Endothelial cell of umbilical vein (primary cell): ENCODE data around the gene TMEM106C. TPM values are rescaled to one million over a fixed set of nuclear protein-coding genes. Genes with fewer than 3 reads are reported as not detected.

Source experiments
- BruUV-seq: library from RNA; stranded (reverse); fragments of 400-500 nt; replicated peaks from 2 replicates; lab custom pipeline; 2021; lab: Mats Ljungman, UMichigan
- CTCF ChIA-PET: fragments of 300-600, 350-600 bp; sonication (Branson Sonifier 250); formaldehyde crosslinking; loops from one replicate; lab custom pipeline; 2021; ENCODE audit warnings: antibody characterized with exemption, inconsistent platforms; lab: Charles Lee
- POLR2A ChIA-PET: fragments of 300-600, 350-600 bp; sonication (Branson Sonifier 250); formaldehyde crosslinking; loops from one replicate; lab custom pipeline; 2021; ENCODE audit warnings: antibody characterized with exemption, inconsistent platforms; lab: Charles Lee
- DNase-seq: peaks from one replicate; pipeline ENCODE4 v3.0.0-alpha.2; 2011; ENCODE audit warnings: low read depth, low spot score
- FAIRE-seq: peaks from 2 replicates; lab custom pipeline; 2011; peaks lifted over from hg19 to GRCh38; lab: Jason Lieb, UNC
- H2AFZ ChIP-seq: 2 replicates; pipeline ENCODE4 v1.6.0; 2012; ENCODE audit warnings: low read depth, low read length, control low read depth, inconsistent platforms
- H3K27ac ChIP-seq: 2 replicates; pipeline ENCODE4 v1.5.1; 2011; ENCODE audit warnings: low read depth, mild to moderate bottlenecking, control low read depth, low read length, moderate library complexity; ENCODE audit not compliant: insufficient read depth
- H3K27me3 ChIP-seq, 2 experiments: 2 replicates each; pipeline versions ENCODE4 v1.6.0 to v1.6.1; 2011; ENCODE audit warnings: low read length in 2 of 2, mixed read lengths in 1 of 2; ENCODE audit not compliant: control insufficient read depth in 2 of 2, insufficient read depth in 2 of 2
- H3K36me3 ChIP-seq, 2 experiments: 2 replicates in 1 of 2; 3 replicates in 1 of 2; pipeline ENCODE4 v1.5.1; 2011; ENCODE audit warnings: low read length in 2 of 2, mild to moderate bottlenecking in 1 of 2, moderate library complexity in 1 of 2; ENCODE audit not compliant: control insufficient read depth in 2 of 2, insufficient read depth in 2 of 2; ENCODE audit errors: extremely low read depth in 1 of 2
- H3K4me1 ChIP-seq: 3 replicates; pipeline ENCODE4 v1.5.1; 2011; ENCODE audit warnings: mild to moderate bottlenecking, low read length; ENCODE audit not compliant: control insufficient read depth, insufficient read depth; ENCODE audit errors: extremely low read depth
- H3K4me2 ChIP-seq: 2 replicates; pipeline ENCODE4 v1.6.1; 2011; ENCODE audit warnings: low read length, control low read depth, mixed read lengths; ENCODE audit not compliant: insufficient read depth
- H3K4me3 ChIP-seq, 3 experiments: fragments of 200-600 bp in 1 of 3; sonication (generic), shearing (Covaris generic) in 1 of 3; replicated peaks in 1 of 3; 2 replicates each; pipeline ENCODE4 v1.5.1; 2011 to 2016; ENCODE audit warnings: control low read depth in 3 of 3, low read length in 3 of 3, mild to moderate bottlenecking in 2 of 3, inconsistent platforms in 1 of 3, low read depth in 1 of 3, moderate library complexity in 1 of 3; ENCODE audit not compliant: insufficient read depth in 1 of 3
- H3K79me2 ChIP-seq: 2 replicates; pipeline ENCODE4 v1.6.0; 2012; ENCODE audit warnings: low read length, inconsistent platforms; ENCODE audit not compliant: control insufficient read depth, insufficient read depth
- H3K9ac ChIP-seq: replicated peaks from 2 replicates; pipeline ENCODE3; 2011; ENCODE audit warnings: low read length, control low read depth; ENCODE audit not compliant: insufficient read depth; ENCODE audit errors: extremely low read depth
- H3K9me1 ChIP-seq: replicated peaks from 3 replicates; pipeline ENCODE4 v1.6.0; 2011; ENCODE audit warnings: mild to moderate bottlenecking, low read length; ENCODE audit not compliant: control insufficient read depth, insufficient read depth; ENCODE audit errors: extremely low read depth
- H3K9me3 ChIP-seq: replicated peaks from 2 replicates; pipeline ENCODE4 v1.5.1; 2012; ENCODE audit warnings: low read length, inconsistent platforms; ENCODE audit not compliant: control insufficient read depth, insufficient read depth
- H4K20me1 ChIP-seq: replicated peaks from 2 replicates; pipeline ENCODE3; 2011; ENCODE audit warnings: mild to moderate bottlenecking, low read length; ENCODE audit not compliant: control insufficient read depth, insufficient read depth; ENCODE audit errors: extremely low read depth
- CTCF ChIP-seq, 2 donors: IDR thresholded peaks; 1 replicate in 1 of 2; 2 replicates in 1 of 2; pipeline ENCODE4 v1.5.1; 2011; ENCODE audit warnings: low read length in 2 of 2, mild to moderate bottlenecking in 2 of 2, moderate library complexity in 2 of 2, control low read depth in 1 of 2, inconsistent platforms in 1 of 2, low read depth in 1 of 2; ENCODE audit not compliant: insufficient read depth in 1 of 2; ENCODE audit errors: extremely low read depth in 1 of 2
- EZH2 ChIP-seq: IDR thresholded peaks from 2 replicates; pipeline ENCODE4 v1.6.1; 2012; ENCODE audit warnings: borderline replicate concordance, low read depth, mild to moderate bottlenecking, moderate library complexity, low read length, inconsistent platforms; ENCODE audit not compliant: severe bottlenecking
- FOS ChIP-seq: IDR thresholded peaks from 2 replicates; pipeline ENCODE4 v1.6.1; 2011; ENCODE audit warnings: mild to moderate bottlenecking, low read length, moderate library complexity, borderline replicate concordance; ENCODE audit not compliant: insufficient read depth
- GATA2 ChIP-seq: IDR thresholded peaks from 2 replicates; pipeline ENCODE4 v1.7.0; 2011; ENCODE audit warnings: low read depth, mild to moderate bottlenecking, moderate library complexity, mixed read lengths, low read length; ENCODE audit not compliant: insufficient read length, insufficient read depth
- JUN ChIP-seq: IDR thresholded peaks from 2 replicates; pipeline ENCODE4 v1.6.1; 2011; ENCODE audit warnings: borderline replicate concordance, low read depth; ENCODE audit not compliant: insufficient read length, insufficient read depth
- MAX ChIP-seq: IDR thresholded peaks from 2 replicates; pipeline ENCODE4 v1.6.1; 2011; ENCODE audit not compliant: insufficient read depth, insufficient read length
- MYC ChIP-seq: IDR thresholded peaks from one replicate; pipeline ENCODE4 v1.6.1; 2011; ENCODE audit warnings: mild to moderate bottlenecking, low read depth, low read length
- POLR2A ChIP-seq: IDR thresholded peaks from 2 replicates; pipeline ENCODE4 v1.6.1; 2012; ENCODE audit warnings: low read depth, mild to moderate bottlenecking, control low read depth, low read length
- POLR2AphosphoS5 ChIP-seq: IDR thresholded peaks from 2 replicates; pipeline ENCODE4 v1.6.1; 2012; ENCODE audit warnings: low read depth, mild to moderate bottlenecking, control low read depth, low read length, moderate library complexity; ENCODE audit not compliant: insufficient read depth
- dilution Hi-C: fragments of 300-500 bp; cut with MboI; formaldehyde crosslinking; loops from one replicate; pipeline ENCODE4 v1.15.0; 2019; ENCODE audit warnings: low sequenced_read_pairs; ENCODE audit not compliant: extremely low pct_ligation_motif_present
- intact Hi-C: fragments of 100-400 bp; cut with micrococcal nuclease; formaldehyde crosslinking; loops from one replicate; pipeline ENCODE4 v1.10.0; 2022
- polyA plus RNA-seq, 4 experiments: library from polyadenylated mRNA; depleted of rRNA in 3 of 4; stranded (reverse) in 3 of 4; unstranded in 1 of 4; fragments of >200 nt; gene quantifications; 2 replicates each; pipeline versions ENCODE4 v1.2.1 to v1.2.3, GENCODE V29; 2011 to 2012; ENCODE audit warnings: missing spikeins in 1 of 4
- total RNA-seq: library from RNA; stranded (reverse); gene quantifications from 2 replicates; pipeline ENCODE4 v1.2.3, GENCODE V29; 2021

The TMEM106C gene
- total and polyA plus RNA-seq, 2 donors (not counting 3 experiments of a cell fraction or from before 2014, with no cell fraction given): 84.4 to 148 TPM

- H3K4me1 ChIP-seq: no peaks in the 10 kb centered on the region
- FAIRE-seq (no peak), DNase-seq (no peak)
- no peaks in the 10 kb centered on the region for H3K79me2 ChIP-seq
- H3K4me3 ChIP-seq: no peak overlapping the region
- no peaks in the 10 kb centered on the region for H4K20me1 ChIP-seq
- no peaks in the 10 kb centered on the region for H3K36me3 ChIP-seq
- intact Hi-C loops: no loop called here
- no peak for TF ChIP-seq POLR2A
- TF ChIP-seq CTCF (IDR thresholded peaks at IDR 0.05; ENCODE audit: extremely low read depth in 1 of 2, insufficient read depth in 1 of 2, low read depth in 1 of 2, low read length in 2 of 2): no peak
- TF ChIP-seq EZH2: no peak
- TF ChIP-seq FOS: no peak
- no peak for TF ChIP-seq GATA2
- TF ChIP-seq MYC: no peak
- TF ChIP-seq JUN: no peak
- no peak for TF ChIP-seq POLR2AphosphoS5
- no peak for TF ChIP-seq MAX
- dilution Hi-C loops: no loop called here
- no peak overlapping the region for H3K4me2 ChIP-seq
- CTCF ChIA-PET: no interaction called here
- H3K27ac ChIP-seq: no peak overlapping the region
- peaks cover 27 to 29% of the 10 kb centered on the region in 2 experiments for H3K27me3 ChIP-seq
- POLR2A ChIA-PET: no interaction called here
- no peaks in the 10 kb centered on the region for H3K9me1 ChIP-seq
- no TSS peak for BruUV-seq
- H2AFZ ChIP-seq: no peak overlapping the region
- no peak overlapping the region for H3K9ac ChIP-seq
- no peaks in the 10 kb centered on the region for H3K9me3 ChIP-seq
Observed at GRCh38 chr12:47931187-47931586, 32.2 kb upstream of the TMEM106C start.
